ENCODE results near the gene PFKFB1.
"Not testable (repeated sequence)": the region's sequence is repeated elsewhere in the genome, so short reads cannot be mapped to it uniquely, and the experiment has no call there.

Gene PFKFB1

DNA sequence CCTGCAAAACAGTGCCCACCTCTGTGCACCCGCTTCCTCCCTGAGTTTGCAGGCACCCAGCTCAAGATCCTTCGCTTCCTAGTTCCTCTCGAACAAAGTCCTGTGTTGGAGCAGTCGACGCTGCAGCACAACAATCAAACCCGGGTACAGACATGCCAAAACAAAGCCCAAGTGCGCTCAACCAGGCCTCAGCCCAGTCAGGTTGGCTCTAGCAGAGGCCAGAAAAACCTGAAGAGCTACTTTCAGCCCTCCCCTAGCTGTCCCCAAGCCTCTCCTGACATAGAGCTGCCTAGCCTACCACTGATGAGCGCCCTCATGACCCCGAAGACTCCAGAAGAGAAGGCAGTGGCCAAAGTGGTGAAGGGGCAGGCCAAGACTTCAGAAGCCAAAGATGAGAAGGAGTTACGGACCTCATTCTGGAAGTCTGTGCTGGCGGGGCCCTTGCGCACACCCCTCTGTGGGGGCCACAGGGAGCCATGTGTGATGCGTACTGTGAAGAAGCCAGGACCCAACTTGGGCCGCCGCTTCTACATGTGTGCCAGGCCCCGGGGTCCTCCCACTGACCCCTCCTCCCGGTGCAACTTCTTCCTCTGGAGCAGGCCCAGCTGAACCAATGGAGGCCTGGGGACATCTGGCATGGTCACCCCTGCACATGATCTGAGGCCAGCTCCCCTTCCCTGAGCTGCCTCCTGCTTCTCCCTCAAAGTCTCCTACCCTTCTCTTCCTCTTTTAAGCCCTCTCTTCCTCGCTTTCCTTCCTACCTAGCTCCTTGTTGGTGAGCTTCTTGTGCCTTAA lies 13.0 kb upstream of the PFKFB1 start:
- Histone ChIP-seq H3K4me3 (no peak overlapping the region), H3K4me1 (no peaks in the 10 kb centered on the region), H3K36me3 (replicated peaks) (peaks cover 48% of the 10 kb centered on the region), H3K27me3 (ENCODE audit: low read depth) (no peaks in the 10 kb centered on the region), H3K9me3 (no peaks in the 10 kb centered on the region)
- no peak for DNase-seq (ENCODE audit: low spot score in 2 of 2)
- in situ Hi-C loops (cut with MboI; ENCODE audit: low sequenced_read_pairs): no loop called here

DNA sequence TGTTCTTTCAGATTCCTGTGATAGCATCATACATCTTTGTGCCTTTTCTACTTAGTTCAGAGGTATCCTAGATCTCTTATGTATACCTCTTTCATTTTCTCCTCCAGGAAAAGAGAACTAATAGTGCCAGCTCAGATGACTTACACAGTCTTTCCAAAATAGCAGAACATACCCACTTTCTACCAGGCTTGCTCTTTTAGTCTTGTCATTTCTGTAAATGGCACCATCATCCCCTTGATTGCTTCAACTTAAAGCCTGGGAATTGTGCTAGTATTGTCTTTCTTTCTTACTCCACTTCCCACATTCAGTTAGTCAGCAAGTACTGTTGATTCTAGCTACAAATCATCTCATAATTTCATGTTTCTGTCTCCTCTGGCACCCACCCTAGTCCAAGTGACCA lies 11.3 kb upstream of the PFKFB1 start:
- H3K36me3 ChIP-seq (replicated peaks): peaks cover 53% of the 10 kb centered on the region
- in situ Hi-C loops (cut with MboI; ENCODE audit: low sequenced_read_pairs): no loop called here
- no peaks in the 10 kb centered on the region for H3K4me1 ChIP-seq
- no peak overlapping the region for H3K4me3 ChIP-seq
- no peaks in the 10 kb centered on the region for H3K9me3 ChIP-seq
- no peak for DNase-seq (ENCODE audit: low spot score in 2 of 2)
- H3K27me3 ChIP-seq (ENCODE audit: low read depth): no peaks in the 10 kb centered on the region

DNA sequence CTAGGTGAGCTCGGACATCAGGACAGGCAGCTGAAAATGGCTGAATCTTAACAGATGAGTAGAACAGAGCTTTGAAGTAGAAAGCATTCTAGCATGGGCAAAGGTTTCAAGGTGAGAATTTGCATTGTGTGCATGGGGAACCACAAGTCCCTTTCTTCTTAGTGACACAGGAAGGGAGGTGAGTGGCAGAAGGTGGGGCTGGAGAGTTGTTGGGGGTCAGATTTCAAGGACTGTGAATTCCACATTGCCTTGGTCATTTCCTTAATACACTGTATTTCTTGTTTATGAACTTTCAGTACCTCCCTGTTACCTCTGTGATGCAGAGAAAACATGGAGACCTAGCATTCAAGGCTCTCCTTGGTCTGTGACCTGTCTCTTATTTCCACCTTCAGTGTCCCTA lies 10.2 kb upstream of the PFKFB1 start:
- Histone ChIP-seq H3K9me3 (no peaks in the 10 kb centered on the region), H3K36me3 (replicated peaks) (peaks cover 53% of the 10 kb centered on the region), H3K4me3 (no peak overlapping the region), H3K4me1 (peaks cover 3% of the 10 kb centered on the region), H3K27me3 (ENCODE audit: low read depth) (no peaks in the 10 kb centered on the region)
- in situ Hi-C loops (cut with MboI; ENCODE audit: low sequenced_read_pairs): no loop called here
- DNase-seq (ENCODE audit: low spot score in 2 of 2): no peak

DNA sequence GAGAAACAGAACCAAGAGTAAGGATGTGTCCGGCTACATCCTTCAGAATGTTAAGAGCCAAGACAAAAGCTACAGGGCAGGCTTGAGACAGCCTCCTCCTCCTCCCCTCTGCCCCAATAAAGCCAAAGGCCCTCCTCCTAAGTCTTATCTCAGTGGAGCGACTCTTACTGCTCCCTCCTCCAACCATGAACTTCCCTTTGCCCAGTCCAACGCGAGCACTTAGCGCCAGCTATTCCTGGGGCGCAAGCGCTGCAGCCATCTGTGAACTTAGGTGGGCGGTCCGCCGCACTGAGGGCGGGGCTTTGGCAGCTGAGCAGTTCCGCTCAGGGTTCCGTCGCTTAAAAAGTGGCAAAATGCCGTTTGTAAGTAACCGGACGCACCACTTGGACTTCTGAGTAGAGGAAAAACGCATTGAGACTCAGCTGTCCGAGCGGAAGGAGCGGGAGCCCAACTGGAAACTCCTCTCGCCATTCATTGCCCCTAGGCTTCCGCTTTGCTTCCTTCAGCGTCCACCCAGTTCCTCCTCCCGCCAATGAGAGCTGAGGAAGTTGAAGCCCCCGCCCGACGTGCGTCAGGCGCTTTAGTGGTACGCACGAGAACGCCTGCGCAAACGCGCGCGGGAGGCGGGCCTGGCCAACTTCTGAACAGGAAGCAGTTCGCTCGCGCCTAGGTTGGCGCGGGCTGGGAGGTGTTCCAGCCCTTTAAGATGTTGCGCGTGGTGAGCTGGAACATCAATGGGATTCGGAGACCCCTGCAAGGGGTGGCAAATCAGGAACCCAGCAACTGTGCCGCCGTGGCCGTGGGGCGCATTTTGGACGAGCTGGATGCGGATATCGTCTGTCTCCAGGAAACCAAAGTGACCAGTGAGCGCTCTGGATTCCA lies 6.0 kb upstream of the PFKFB1 start, which contains the start of gene APEX2:
Gene APEX2, plus strand, starts transcription at position 647 of the 882 bp plus-strand sequence. Its CDS starts 60 bp downstream, at position 707.
- Histone ChIP-seq H3K9me3 (no peaks in the 10 kb centered on the region), H3K27me3 (ENCODE audit: low read depth) (no peaks in the 10 kb centered on the region), H3K4me3 (peak within 1 kb of the TSS; percentile 79), H3K36me3 (replicated peaks) (peaks cover 34% of the 10 kb centered on the region), H3K4me1 (peaks cover 5% of the 10 kb centered on the region)
- in situ Hi-C loops (cut with MboI; ENCODE audit: low sequenced_read_pairs): no loop called here
- peak; percentile 90 to 96 for DNase-seq (ENCODE audit: low spot score in 2 of 2)

DNA sequence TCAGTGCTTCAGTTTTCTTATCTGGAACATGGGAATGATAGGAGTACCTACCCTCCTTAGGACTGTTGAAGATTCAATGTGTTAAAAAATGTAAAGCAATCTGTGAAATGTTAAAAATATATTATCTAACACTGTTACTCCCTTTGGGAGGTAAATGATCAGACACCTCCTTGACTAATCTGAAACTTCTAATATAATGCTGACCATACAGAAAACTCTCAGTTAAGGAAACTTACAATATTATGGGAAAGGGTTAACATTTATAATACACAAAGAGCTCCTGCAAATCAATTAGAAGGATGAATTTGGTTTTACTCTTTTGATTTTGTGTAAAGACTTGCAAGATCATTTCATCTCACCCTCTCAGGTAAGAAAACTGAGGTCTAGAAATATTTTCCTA lies 1.6 kb upstream of the PFKFB1 start:
- no peak overlapping the region for H3K4me3 ChIP-seq
- H3K27me3 ChIP-seq (ENCODE audit: low read depth): no peaks in the 10 kb centered on the region
- no peaks in the 10 kb centered on the region; the same call in 1 of the 2 replicates for H3K36me3 ChIP-seq (replicated peaks)
- H3K4me1 ChIP-seq: peaks cover 16% of the 10 kb centered on the region
- in situ Hi-C loops (cut with MboI; ENCODE audit: low sequenced_read_pairs): no loop called here
- DNase-seq (ENCODE audit: low spot score in 2 of 2): no peak
- no peaks in the 10 kb centered on the region for H3K9me3 ChIP-seq

DNA sequence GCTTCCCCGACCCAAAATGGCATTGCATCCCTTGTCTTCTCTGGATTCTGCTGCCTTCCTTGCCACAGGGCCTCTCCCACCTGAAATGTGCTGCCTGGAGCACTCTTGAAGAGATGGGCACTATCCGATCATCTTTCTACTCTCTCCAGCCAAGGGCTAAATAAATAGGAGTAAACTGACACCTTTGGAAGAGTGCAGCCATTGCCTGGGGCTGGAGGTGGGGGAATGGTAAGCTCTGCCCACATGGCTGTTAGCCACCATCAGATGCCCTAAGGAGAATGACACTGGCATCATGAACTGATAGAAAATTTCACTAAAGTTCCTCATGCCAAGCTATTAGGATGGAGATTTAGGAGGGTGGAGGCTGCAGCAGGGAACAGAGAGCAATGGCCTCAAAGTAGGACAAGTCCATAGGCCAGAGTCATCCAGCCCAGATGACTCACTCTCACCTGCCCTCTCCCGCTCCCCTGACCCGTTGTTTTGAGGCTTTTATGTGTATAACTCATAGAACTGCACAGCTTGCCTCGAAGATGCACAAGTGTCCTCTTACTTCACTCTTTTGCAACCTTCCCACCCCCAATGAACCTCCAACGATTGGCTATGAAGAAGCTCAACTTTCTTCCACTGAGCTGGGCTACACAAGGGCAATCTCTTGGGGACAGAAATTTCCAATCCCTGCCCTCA lies 822 bp upstream of the PFKFB1 start:
- Histone ChIP-seq H3K4me3 (no peak overlapping the region), H3K9me3 (no peaks in the 10 kb centered on the region), H3K4me1 (peaks cover 17% of the 10 kb centered on the region), H3K36me3 (replicated peaks) (no peaks in the 10 kb centered on the region), H3K27me3 (ENCODE audit: low read depth) (no peaks in the 10 kb centered on the region)
- in situ Hi-C loops (cut with MboI; ENCODE audit: low sequenced_read_pairs): no loop called here
- DNase-seq (ENCODE audit: low spot score in 2 of 2): no peak

DNA sequence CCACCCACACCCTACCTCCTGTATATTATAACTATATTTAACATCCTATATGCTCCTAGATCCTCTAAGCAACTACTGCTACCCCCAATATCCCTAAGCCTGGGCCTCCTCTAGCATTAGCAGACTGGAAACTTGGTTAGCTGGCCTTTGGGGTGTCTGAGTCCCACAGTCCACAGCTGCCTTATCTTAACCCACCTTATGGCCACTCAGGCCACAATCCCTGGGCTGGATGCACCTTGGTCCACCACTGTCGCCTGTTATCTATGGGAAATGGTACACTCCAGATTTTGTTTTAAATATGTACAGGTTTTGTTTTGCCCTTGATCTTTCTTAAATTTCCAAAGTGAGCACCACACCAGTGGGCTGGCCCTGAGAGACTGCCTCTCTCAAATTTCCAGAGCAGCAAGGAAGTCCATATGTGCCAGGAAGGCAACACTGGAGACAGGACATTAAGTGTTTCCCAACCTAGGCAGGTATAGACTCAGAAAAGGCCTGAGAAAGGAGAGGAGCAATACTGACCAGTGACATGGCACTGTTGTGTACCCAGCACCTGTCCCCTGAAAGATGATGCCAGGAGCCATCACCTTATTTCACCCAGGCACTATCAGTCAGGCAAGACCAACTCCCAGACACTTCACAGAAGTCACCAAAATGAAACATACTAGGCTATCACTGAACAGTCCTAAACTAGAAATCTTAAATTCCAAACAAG lies 921 bp downstream of the PFKFB1 start:
- no peak for DNase-seq (ENCODE audit: low spot score in 2 of 2)
- in situ Hi-C loops (cut with MboI; ENCODE audit: low sequenced_read_pairs): no loop called here
- no peaks in the 10 kb centered on the region for H3K27me3 ChIP-seq (ENCODE audit: low read depth)
- no peaks in the 10 kb centered on the region for H3K36me3 ChIP-seq (replicated peaks)
- peaks cover 12% of the 10 kb centered on the region for H3K4me1 ChIP-seq
- H3K9me3 ChIP-seq: no peaks in the 10 kb centered on the region
- no peak overlapping the region for H3K4me3 ChIP-seq

DNA sequence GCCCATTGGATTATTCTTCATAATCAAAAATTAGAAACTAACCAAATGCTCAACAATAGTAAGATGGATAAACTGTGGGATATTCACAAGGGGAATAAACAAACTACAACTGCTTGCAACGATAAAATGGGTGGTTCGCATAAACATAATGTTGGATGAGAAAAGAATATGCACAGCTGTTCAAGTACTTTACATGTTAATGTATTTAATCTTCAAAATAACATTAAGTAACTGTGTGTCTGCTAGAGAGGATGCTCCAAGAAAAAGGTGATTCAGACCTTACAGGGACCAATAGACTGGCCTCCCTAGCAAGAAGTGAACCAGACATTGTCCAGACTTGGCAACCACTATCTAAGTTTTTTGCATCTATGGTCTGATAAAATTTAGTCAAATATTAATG lies 2.3 kb downstream of the PFKFB1 start:
- Histone ChIP-seq H3K9me3 (no peaks in the 10 kb centered on the region), H3K27me3 (ENCODE audit: low read depth) (no peaks in the 10 kb centered on the region), H3K4me1 (peaks cover 12% of the 10 kb centered on the region), H3K4me3 (no peak overlapping the region), H3K36me3 (replicated peaks) (no peaks in the 10 kb centered on the region)
- in situ Hi-C loops (cut with MboI; ENCODE audit: low sequenced_read_pairs): no loop called here
- no peak for DNase-seq (ENCODE audit: low spot score in 2 of 2)

DNA sequence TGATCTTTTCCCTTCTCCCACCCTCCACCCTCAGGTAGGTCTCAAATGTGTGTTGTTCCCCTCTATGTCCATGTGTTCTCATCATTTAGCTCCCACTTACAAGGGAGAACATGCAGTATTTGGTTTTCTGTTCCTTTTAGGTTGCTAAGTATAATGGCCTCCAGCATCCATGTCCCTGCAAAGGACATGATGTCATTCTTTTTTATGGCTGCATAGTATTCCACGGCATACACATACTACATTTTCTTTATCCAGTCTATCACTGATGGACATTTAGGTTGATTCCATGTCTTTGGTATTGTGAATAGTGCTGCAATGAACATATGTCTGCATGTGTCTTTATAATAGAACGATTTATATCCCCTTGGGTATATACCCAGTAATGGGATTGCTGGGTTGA lies 10.7 kb downstream of the PFKFB1 start:
- DNase-seq (ENCODE audit: low spot score in 2 of 2); H3K36me3 ChIP-seq (replicated peaks); in situ Hi-C loops (cut with MboI; ENCODE audit: low sequenced_read_pairs); H3K4me1 ChIP-seq; H3K27me3 ChIP-seq (ENCODE audit: low read depth); H3K9me3 ChIP-seq; H3K4me3 ChIP-seq: not testable (repeated sequence)

DNA sequence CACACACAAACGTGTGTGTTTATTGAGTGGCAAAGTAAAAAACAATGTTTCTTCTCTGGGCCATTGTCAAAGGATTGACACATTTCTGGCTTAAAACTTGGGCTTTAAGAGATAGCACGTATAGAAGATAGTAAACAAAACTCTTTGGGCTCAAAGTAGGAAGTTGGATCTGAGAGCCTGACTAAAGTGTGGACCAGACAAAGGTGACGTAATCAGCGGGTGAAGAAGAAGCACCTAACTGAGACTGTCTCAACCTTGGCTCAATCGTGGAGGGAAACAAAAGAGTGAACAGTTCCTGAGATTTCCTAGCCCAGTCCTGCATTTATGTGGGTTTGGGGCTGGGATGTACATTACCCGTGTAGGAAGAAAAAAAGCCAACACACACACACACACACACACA lies 13.7 kb downstream of the PFKFB1 start:
- in situ Hi-C loops (cut with MboI; ENCODE audit: low sequenced_read_pairs): no loop called here
- no peaks in the 10 kb centered on the region for H3K36me3 ChIP-seq (replicated peaks)
- H3K4me3 ChIP-seq: no peak overlapping the region
- no peaks in the 10 kb centered on the region for H3K9me3 ChIP-seq
- H3K4me1 ChIP-seq: no peaks in the 10 kb centered on the region
- no peak for DNase-seq (ENCODE audit: low spot score in 2 of 2)
- no peaks in the 10 kb centered on the region; the same call in 1 of the 2 replicates for H3K27me3 ChIP-seq (ENCODE audit: low read depth)

DNA sequence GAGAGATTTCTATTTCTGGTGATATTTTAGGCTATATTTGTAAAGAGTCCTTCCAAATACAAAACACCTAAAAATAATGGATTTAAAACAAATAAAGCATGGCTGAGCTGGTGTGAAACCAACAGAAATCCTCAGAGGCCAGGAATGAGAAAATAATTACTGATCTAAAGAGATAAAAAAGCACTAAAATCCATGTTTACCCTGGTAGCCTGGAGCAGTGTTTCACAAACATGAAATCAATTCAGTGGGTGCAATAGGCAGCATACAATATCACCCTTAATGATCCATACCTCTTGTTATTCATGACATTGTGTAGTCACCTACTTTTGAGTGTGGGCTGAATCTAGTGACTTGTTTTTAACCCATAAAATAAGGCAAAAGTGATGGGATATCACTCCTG lies 14.6 kb downstream of the PFKFB1 start:
- no peaks in the 10 kb centered on the region for H3K9me3 ChIP-seq
- in situ Hi-C loops (cut with MboI; ENCODE audit: low sequenced_read_pairs): no loop called here
- no peak overlapping the region for H3K4me3 ChIP-seq
- H3K4me1 ChIP-seq: no peaks in the 10 kb centered on the region
- H3K36me3 ChIP-seq (replicated peaks): no peaks in the 10 kb centered on the region
- H3K27me3 ChIP-seq (ENCODE audit: low read depth): no peaks in the 10 kb centered on the region; the same call in 1 of the 2 replicates
- no peak for DNase-seq (ENCODE audit: low spot score in 2 of 2)

DNA sequence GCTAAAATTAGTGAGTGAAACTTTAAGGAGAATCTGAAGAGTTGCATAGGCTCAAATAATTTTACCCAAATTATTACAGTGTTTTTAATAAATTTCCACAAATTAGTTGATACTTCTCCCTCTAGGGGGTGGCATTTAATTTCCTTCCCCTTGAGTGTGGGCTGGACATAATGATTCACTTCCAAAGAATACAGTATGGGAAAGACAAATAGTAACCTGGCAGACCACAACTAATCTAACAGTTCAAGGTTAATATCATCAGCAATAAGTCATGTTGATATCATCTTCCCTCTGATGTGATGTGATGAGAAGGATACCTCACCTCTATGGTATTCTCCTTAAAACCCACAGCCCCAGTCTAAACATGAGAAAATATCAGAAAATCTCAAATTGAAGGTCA lies 15.5 kb downstream of the PFKFB1 start:
- no peaks in the 10 kb centered on the region for H3K9me3 ChIP-seq
- H3K4me3 ChIP-seq: no peak overlapping the region
- no peak for DNase-seq (ENCODE audit: low spot score in 2 of 2)
- H3K27me3 ChIP-seq (ENCODE audit: low read depth): no peaks in the 10 kb centered on the region; the same call in 1 of the 2 replicates
- H3K36me3 ChIP-seq (replicated peaks): no peaks in the 10 kb centered on the region
- H3K4me1 ChIP-seq: no peaks in the 10 kb centered on the region
- in situ Hi-C loops (cut with MboI; ENCODE audit: low sequenced_read_pairs): no loop called here

DNA sequence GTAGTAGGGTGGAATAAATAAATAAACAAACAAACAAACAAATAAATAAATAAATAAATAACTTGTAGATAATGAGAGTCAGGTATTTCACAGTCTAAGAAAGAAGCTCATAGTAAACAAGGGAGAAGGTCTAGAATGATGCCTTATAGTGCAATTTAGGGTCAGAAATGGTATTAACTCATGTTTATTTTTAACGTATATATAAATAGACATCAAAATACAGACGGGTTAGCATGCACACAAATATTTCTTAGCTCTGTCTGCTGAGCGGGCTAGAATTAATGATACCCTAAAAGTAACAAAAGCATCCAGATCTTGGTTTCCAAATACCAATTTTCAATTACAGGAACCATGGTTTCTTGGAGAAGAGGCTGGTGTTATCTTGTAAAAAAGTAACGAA lies 16.6 kb downstream of the PFKFB1 start:
- H3K9me3 ChIP-seq: no peaks in the 10 kb centered on the region
- H3K36me3 ChIP-seq (replicated peaks): no peaks in the 10 kb centered on the region
- in situ Hi-C loops (cut with MboI; ENCODE audit: low sequenced_read_pairs): no loop called here
- no peaks in the 10 kb centered on the region for H3K4me1 ChIP-seq
- no peak overlapping the region for H3K4me3 ChIP-seq
- no peaks in the 10 kb centered on the region; the same call in 1 of the 2 replicates for H3K27me3 ChIP-seq (ENCODE audit: low read depth)
- DNase-seq (ENCODE audit: low spot score in 2 of 2): no peak
